ENCODE data around the gene ERC2.

ERC2 gene

GRCh38 chr3:55711646-55712045 lies 756.6 kb downstream of the ERC2 start:
- no peaks in the 10 kb centered on the region for H3K79me2 ChIP-seq (ENCODE audit: insufficient read depth, low read length)
- peaks cover 18% of the 10 kb centered on the region for H3K4me1 ChIP-seq (ENCODE audit: insufficient read depth, low read length, severe bottlenecking)
- H3K9ac ChIP-seq (ENCODE audit: low read length): no peak overlapping the region
- H4K20me1 ChIP-seq (ENCODE audit: insufficient read depth, low read length): no peaks in the 10 kb centered on the region
- no peaks in the 10 kb centered on the region for H3K9me3 ChIP-seq (ENCODE audit: low read length)
- TF ChIP-seq EZH2 (IDR thresholded peaks at IDR 0.05; ENCODE audit: borderline replicate concordance, low read length): no peak
- no peak for TF ChIP-seq CTCF (IDR thresholded peaks at IDR 0.05; ENCODE audit: low read length)
- no peak overlapping the region for H3K27ac ChIP-seq (ENCODE audit: low read depth, low read length, poor library complexity, severe bottlenecking)
- H3K27me3 ChIP-seq (ENCODE audit: insufficient read depth, low read length): no peaks in the 10 kb centered on the region
- no peaks in the 10 kb centered on the region for H3F3A ChIP-seq (ENCODE audit: insufficient read depth, low read length)
- no peaks in the 10 kb centered on the region for H3K9me2 ChIP-seq (ENCODE audit: low read depth, low read length)
- H3K4me2 ChIP-seq (ENCODE audit: low read length): no peak overlapping the region
- no peaks in the 10 kb centered on the region for H3K36me3 ChIP-seq (ENCODE audit: insufficient read depth, low read length)
- H2AFZ ChIP-seq (ENCODE audit: low read length): no peak overlapping the region
- H3K4me3 ChIP-seq (ENCODE audit: low read depth, low read length, poor library complexity, severe bottlenecking): no peak overlapping the region

GRCh38 chr3:55709411-55710012 lies 758.8 kb downstream of the ERC2 start:
- Histone ChIP-seq H3K9ac (ENCODE audit: low read length) (no peak overlapping the region), H3K4me3 (ENCODE audit: low read depth, low read length, poor library complexity, severe bottlenecking) (no peak overlapping the region), H3K27me3 (ENCODE audit: insufficient read depth, low read length) (no peaks in the 10 kb centered on the region), H3K79me2 (ENCODE audit: insufficient read depth, low read length) (no peaks in the 10 kb centered on the region), H3K4me2 (ENCODE audit: low read length) (no peak overlapping the region), H3F3A (ENCODE audit: insufficient read depth, low read length) (no peaks in the 10 kb centered on the region), H3K9me2 (ENCODE audit: low read depth, low read length) (no peaks in the 10 kb centered on the region), H4K20me1 (ENCODE audit: insufficient read depth, low read length) (no peaks in the 10 kb centered on the region), H3K4me1 (ENCODE audit: insufficient read depth, low read length, severe bottlenecking) (peaks cover 12% of the 10 kb centered on the region), H3K27ac (ENCODE audit: low read depth, low read length, poor library complexity, severe bottlenecking) (no peak overlapping the region), H3K36me3 (ENCODE audit: insufficient read depth, low read length) (no peaks in the 10 kb centered on the region), H2AFZ (ENCODE audit: low read length) (no peak overlapping the region), H3K9me3 (ENCODE audit: low read length) (no peaks in the 10 kb centered on the region)
- no peak for TF ChIP-seq CTCF (IDR thresholded peaks at IDR 0.05; ENCODE audit: low read length)
- no peak for TF ChIP-seq EZH2 (IDR thresholded peaks at IDR 0.05; ENCODE audit: borderline replicate concordance, low read length)

GRCh38 chr3:55708921-55709320 lies 759.3 kb downstream of the ERC2 start:
- peaks cover 12% of the 10 kb centered on the region for H3K4me1 ChIP-seq (ENCODE audit: insufficient read depth, low read length, severe bottlenecking)

More at GRCh38 chr3:55708921-55709320, 759.3 kb downstream of the ERC2 start:
- no peak overlapping the region for H3K4me2 ChIP-seq (ENCODE audit: low read length)
- no peaks in the 10 kb centered on the region for H3K27me3 ChIP-seq (ENCODE audit: insufficient read depth, low read length)
- H3K4me3 ChIP-seq (ENCODE audit: low read depth, low read length, poor library complexity, severe bottlenecking): no peak overlapping the region
- H3K9me3 ChIP-seq (ENCODE audit: low read length): no peaks in the 10 kb centered on the region
- no peak overlapping the region for H3K27ac ChIP-seq (ENCODE audit: low read depth, low read length, poor library complexity, severe bottlenecking)
- H4K20me1 ChIP-seq (ENCODE audit: insufficient read depth, low read length): no peaks in the 10 kb centered on the region
- no peaks in the 10 kb centered on the region for H3K36me3 ChIP-seq (ENCODE audit: insufficient read depth, low read length)
- H3K9ac ChIP-seq (ENCODE audit: low read length): no peak overlapping the region
- TF ChIP-seq EZH2 (IDR thresholded peaks at IDR 0.05; ENCODE audit: borderline replicate concordance, low read length): no peak
- TF ChIP-seq CTCF (IDR thresholded peaks at IDR 0.05; ENCODE audit: low read length): no peak
- H3K79me2 ChIP-seq (ENCODE audit: insufficient read depth, low read length): no peaks in the 10 kb centered on the region
- no peaks in the 10 kb centered on the region for H3K9me2 ChIP-seq (ENCODE audit: low read depth, low read length)
- H3F3A ChIP-seq (ENCODE audit: insufficient read depth, low read length): no peaks in the 10 kb centered on the region
- H2AFZ ChIP-seq (ENCODE audit: low read length): no peak overlapping the region
